Naive B cell (primary cell): ENCODE data around the gene TAF5L. TPM values are rescaled to one million over a fixed set of nuclear protein-coding genes. Genes with fewer than 3 reads are reported as not detected.

Experiments used
- ATAC-seq, 2 donors: fragments of 150-1000 bp; cut with Tn5 transposase; 2 replicates each; pipeline ENCODE4 v1.10.0; 2021; ENCODE audit warnings: low read depth in 2 of 2, mild to moderate bottlenecking in 2 of 2, moderate library complexity in 2 of 2
- DNase-seq: peaks from one replicate; pipeline ENCODE4 v3.0.0; 2022
- H3K27ac Mint-ChIP-seq, 6 donors: one replicate each; pipeline ENCODE4 v1.8.0; 2020 to 2022; ENCODE audit warnings: mild to moderate bottlenecking in 6 of 6, mixed read lengths in 6 of 6, moderate library complexity in 5 of 6, inconsistent platforms in 2 of 6
- H3K27me3 Mint-ChIP-seq, 3 donors: one replicate each; pipeline ENCODE4 v1.8.0; 2021 to 2022; ENCODE audit warnings: mixed read lengths in 3 of 3, mild to moderate bottlenecking in 1 of 3
- H3K36me3 Mint-ChIP-seq, 2 donors: one replicate each; pipeline ENCODE4 v1.8.0; 2020 to 2022; ENCODE audit warnings: mixed read lengths in 2 of 2, inconsistent platforms in 1 of 2, mild to moderate bottlenecking in 1 of 2
- H3K4me1 Mint-ChIP-seq, 3 donors: one replicate each; pipeline ENCODE4 v1.8.0; 2020 to 2022; ENCODE audit warnings: mixed read lengths in 3 of 3, inconsistent platforms in 1 of 3, mild to moderate bottlenecking in 1 of 3, moderate library complexity in 1 of 3
- H3K4me3 Mint-ChIP-seq, 8 donors: one replicate each; pipeline ENCODE4 v1.8.0; 2020 to 2022; ENCODE audit warnings: mild to moderate bottlenecking in 8 of 8, mixed read lengths in 8 of 8, moderate library complexity in 8 of 8, inconsistent platforms in 2 of 8
- H3K9me3 Mint-ChIP-seq, 7 donors: one replicate each; pipeline ENCODE4 v1.8.0; 2020 to 2022; ENCODE audit warnings: mixed read lengths in 7 of 7, mild to moderate bottlenecking in 5 of 7, inconsistent platforms in 2 of 7, moderate library complexity in 1 of 7
- polyA plus RNA-seq, 6 donors: library from polyadenylated mRNA; unstranded; fragments of 300-500 nt; fragmentation: Illumina TruSeq; gene quantifications; one replicate each; pipeline ENCODE4 v1.2.3, GENCODE V29; 2021; ENCODE audit warnings: low read depth in 6 of 6

TAF5L gene
- polyA plus RNA-seq, 6 donors from 2014 or later = 4.5 to 7.8 (median 5.1) TPM

DNA sequence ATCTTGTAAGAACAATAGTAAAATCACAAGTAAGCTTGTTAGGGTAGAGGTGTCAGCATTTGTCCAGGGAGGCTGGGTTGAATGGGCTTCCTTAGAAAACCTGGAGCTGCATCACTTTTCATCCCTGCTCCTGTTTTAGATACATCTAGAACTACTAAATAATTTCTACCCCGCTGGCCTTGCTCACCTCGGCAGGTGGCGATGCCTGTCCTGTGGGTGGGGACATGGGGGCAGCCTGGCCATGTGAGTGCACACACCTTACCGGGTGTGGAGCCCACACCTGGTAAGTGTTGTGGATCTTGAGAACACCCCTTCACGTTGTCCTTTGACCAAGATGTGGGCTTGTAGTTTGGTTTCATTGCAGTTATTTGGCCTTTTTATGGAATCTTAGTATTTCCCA lies 29.9 kb upstream of the TAF5L start:
- Mint-ChIP-seq H3K27ac (no peak overlapping the region), H3K36me3 (peaks cover 9 to 29% of the 10 kb centered on the region in 2 donors), H3K4me1 (no peaks in the 10 kb centered on the region), H3K9me3 (no peaks in the 10 kb centered on the region), H3K4me3 (no peak overlapping the region), H3K27me3 (no peaks in the 10 kb centered on the region)
- DNase-seq = no peak
- ATAC-seq = no peak

DNA sequence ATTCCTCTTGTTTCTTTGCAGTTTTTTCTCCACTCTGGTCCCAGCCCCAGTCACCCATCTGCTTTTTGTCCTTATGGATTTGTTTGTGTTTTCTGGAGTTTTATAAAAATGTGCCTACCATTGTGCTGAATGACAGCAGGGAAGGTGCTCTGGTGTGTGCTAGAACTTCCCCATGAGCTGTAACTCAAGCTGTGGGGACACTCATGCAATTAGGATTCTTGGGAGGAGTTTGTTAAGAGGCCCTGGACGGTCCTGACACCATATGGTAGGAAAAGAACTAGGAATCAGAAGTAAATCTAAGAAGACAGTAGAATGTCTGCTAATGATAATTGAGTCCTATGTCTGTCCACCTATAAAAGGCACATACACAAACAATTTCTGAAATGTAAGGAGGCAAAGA lies 27.5 kb upstream of the TAF5L start:
- Mint-ChIP-seq H3K4me3 (no peak overlapping the region), H3K27ac (no peak overlapping the region), H3K4me1 (no peaks in the 10 kb centered on the region), H3K27me3 (no peaks in the 10 kb centered on the region), H3K9me3 (no peaks in the 10 kb centered on the region), H3K36me3 (peaks cover 0 to 30% of the 10 kb centered on the region in 2 donors)
- DNase-seq = no peak
- no peak for ATAC-seq

DNA sequence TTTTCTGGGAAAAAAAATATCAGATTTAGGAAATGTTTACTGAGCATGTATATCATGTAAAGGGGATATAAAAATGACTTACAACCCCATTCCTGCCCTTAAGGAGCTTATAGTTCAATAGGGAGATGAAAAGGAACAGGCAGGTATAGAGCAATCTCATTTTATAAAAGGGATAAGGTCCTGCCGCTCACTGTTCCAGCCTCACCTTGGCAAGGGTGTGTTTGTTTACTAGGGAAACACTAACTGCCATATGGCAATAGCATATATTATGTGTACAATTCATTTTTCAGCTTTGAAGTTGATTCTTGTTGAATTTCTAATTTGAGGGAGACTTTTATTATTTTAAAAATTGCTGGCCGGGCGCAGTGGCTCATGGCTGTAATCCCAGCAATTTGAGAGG lies 25.6 kb upstream of the TAF5L start:
- ATAC-seq (no peak), DNase-seq (no peak)
- H3K4me3 Mint-ChIP-seq = no peak overlapping the region
- H3K9me3 Mint-ChIP-seq = no peaks in the 10 kb centered on the region
- H3K4me1 Mint-ChIP-seq = no peaks in the 10 kb centered on the region
- no peak overlapping the region for H3K27ac Mint-ChIP-seq
- no peaks in the 10 kb centered on the region for H3K27me3 Mint-ChIP-seq
- peaks cover 0 to 30% of the 10 kb centered on the region in 2 donors for H3K36me3 Mint-ChIP-seq

DNA sequence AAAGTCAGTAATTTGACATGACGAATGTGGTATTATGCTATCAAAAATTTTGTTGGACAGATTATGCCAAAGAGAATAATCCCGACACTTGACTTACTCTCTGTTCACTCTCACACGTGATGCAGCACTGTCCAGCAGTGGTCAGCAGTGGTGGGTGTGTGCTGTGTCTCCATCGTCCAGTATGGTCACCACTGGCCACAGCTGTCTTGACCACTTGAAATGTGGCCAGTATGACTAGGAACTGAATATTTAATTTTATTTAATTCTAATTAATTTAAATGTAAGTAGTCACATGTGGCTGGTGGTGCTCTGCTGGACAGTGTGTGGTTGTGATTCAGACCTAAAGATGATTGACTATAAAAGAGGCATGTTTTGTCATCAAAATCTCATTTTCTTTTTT lies 24.1 kb upstream of the TAF5L start:
- ATAC-seq = no peak
- Mint-ChIP-seq H3K36me3 (peaks cover 14 to 39% of the 10 kb centered on the region in 2 donors), H3K27me3 (no peaks in the 10 kb centered on the region), H3K4me3 (no peak overlapping the region), H3K4me1 (peaks cover 0 to 5% (median 5%) of the 10 kb centered on the region in 3 donors), H3K27ac (no peak overlapping the region), H3K9me3 (no peaks in the 10 kb centered on the region)
- DNase-seq = no peak

DNA sequence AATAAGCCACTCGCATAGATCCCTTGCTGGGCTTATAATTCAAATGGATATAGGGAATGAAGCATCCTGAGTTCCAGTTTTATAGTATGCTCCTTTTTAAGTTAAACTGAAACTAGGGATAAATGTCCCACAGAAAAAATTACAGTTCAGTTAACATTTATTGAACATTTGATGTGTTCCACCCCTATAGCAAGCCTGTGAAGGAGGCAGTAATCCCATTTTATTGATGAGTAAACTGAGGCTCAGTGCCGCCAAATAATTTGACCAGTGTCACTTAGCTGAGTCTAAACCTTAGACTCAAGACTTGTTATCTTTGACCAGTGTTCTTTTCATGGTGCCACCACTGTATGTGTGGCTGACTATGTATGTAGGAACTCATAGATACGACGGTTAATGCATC lies 22.5 kb upstream of the TAF5L start:
- Mint-ChIP-seq H3K9me3 (no peaks in the 10 kb centered on the region), H3K4me1 (peaks cover 10 to 18% (median 13%) of the 10 kb centered on the region in 3 donors), H3K36me3 (peaks cover 23 to 27% of the 10 kb centered on the region in 2 donors), H3K27ac (no peak overlapping the region), H3K27me3 (no peaks in the 10 kb centered on the region), H3K4me3 (no peak overlapping the region)
- no peak for DNase-seq
- no peak for ATAC-seq

DNA sequence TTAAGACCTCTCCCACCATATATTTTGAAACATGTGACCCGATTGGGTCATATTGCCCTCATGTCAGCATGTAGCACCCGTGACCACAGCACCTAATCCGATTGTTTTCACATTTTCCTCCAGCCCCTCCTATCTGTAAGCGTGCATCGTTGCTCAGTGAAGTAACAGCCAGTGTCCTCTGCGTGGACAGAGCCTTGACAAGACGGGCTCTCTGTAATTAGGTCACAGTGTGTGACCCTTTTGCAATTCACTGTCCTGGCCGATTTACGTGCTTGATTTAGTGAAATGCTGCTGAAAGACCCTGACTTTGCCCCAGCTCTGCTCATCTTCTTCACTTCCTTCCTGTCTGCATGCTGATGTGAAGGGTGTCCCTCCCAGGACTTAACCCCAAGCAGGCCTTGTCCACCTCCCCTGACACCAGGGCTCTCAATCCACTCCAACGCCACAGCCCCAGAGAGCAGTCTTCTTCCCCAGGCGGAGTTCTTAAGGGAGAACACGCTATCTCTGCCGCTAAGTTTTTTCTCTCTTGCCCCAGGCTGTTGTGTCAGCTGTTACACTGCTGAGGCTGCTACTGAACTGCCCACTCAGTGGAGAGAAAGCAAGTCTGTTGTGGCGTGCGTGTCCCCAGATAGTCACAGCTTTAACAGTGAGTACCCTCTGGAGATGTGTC lies 19.5 kb upstream of the TAF5L start:
- Mint-ChIP-seq H3K36me3 (peaks cover 20 to 23% of the 10 kb centered on the region in 2 donors), H3K4me1 (peaks cover 13 to 27% (median 19%) of the 10 kb centered on the region in 3 donors), H3K9me3 (no peaks in the 10 kb centered on the region), H3K27ac (peak overlapping the region in 2 of 6 donors; percentile 43 to 45), H3K27me3 (no peaks in the 10 kb centered on the region), H3K4me3 (no peak overlapping the region)
- no peak for DNase-seq
- no peak for ATAC-seq

DNA sequence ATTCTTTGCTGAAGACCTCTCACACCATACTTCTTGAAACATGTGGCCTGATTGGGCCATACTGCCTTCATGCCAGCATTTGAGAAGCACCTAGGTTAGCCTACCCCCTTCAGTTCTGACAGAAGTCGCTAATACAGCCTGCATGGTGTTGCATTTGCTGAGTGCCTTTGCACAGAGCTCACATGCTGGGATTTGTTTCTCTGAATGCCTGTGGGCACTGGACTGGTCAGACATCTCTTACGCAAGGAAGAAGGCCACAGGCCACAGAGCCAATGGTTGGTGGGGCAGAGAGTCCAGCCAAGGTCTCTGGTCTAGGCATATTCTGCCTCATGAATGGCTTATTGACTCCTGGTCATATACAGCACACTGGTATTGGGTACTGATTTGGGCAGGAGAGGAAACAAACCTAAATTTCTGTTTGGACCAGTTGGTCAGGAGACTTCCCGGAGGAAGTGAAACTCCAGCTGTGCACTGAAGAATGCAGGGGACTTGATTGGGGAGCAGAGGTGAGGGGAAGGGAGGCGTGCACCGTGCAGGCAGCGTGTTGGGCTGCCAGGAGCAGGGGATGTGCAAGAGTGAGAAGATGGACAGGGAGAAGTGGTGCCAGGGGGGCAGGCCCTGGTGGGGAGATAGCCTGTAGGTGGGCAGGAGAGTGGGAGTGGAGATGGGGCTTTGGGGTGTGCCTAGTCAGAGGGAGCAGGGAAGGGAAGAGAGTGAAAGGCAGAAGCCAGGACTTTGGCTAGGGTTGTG lies 18.2 kb upstream of the TAF5L start:
- DNase-seq = no peak
- peaks cover 16 to 23% of the 10 kb centered on the region in 2 donors for H3K36me3 Mint-ChIP-seq
- no peaks in the 10 kb centered on the region for H3K9me3 Mint-ChIP-seq
- H3K4me1 Mint-ChIP-seq = peaks cover 13 to 29% (median 19%) of the 10 kb centered on the region in 3 donors
- peak overlapping the region in 3 of 8 donors; percentile 4 to 62 (median 36) for H3K4me3 Mint-ChIP-seq
- H3K27ac Mint-ChIP-seq = peak overlapping the region in 5 of 6 donors; percentile 20 to 88 (median 79)
- ATAC-seq = peak; percentile 30 to 55
- no peaks in the 10 kb centered on the region for H3K27me3 Mint-ChIP-seq

DNA sequence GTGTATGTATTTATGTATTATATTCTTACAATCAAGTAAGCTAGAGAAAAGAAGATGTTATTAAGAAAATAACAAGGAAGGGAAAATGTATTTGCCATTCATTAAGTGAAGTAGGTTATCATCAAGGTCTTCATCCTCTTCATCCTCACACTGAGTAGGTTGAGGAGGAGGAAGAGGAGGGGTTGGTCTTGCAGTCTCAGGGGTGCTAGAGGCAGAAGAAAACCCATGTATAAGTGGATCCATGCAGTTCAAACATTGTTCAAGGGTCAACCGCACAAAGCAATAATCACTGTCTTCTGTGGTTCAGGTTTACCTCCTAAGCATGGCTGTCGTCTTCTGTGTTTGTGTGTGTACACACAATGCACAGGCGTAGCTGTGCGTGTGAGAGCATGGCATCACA lies 17.0 kb upstream of the TAF5L start:
- Mint-ChIP-seq H3K27me3 (no peaks in the 10 kb centered on the region), H3K4me1 (peaks cover 13 to 29% (median 19%) of the 10 kb centered on the region in 3 donors), H3K4me3 (no peak overlapping the region), H3K9me3 (no peaks in the 10 kb centered on the region), H3K27ac (peak overlapping the region in 2 of 6 donors; percentile 49 to 52), H3K36me3 (peaks cover 14 to 23% of the 10 kb centered on the region in 2 donors)
- DNase-seq (no peak), ATAC-seq (no peak)

DNA sequence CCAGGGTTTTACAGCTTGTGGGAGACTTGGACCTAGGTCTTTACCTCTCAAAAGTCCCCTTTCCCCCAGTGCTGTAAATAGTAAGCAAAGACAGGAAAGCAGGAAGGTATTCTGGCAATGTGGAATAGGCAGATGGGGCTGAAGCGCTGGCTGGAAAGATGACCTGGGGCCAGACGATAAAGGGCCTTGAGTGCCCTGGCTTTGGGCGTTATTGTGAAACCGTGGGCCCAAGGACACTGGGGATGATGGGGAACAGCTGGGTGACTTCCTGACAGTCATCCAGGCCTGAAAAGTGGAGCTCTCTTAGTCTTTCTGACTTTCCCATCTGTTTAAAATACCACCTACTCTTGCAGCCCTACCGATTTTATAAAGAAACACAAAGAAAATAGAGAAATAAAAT lies 16.5 kb upstream of the TAF5L start:
- Mint-ChIP-seq H3K36me3 (peaks cover 12 to 23% of the 10 kb centered on the region in 2 donors), H3K4me1 (peaks cover 13 to 29% (median 19%) of the 10 kb centered on the region in 3 donors), H3K27me3 (no peaks in the 10 kb centered on the region), H3K4me3 (no peak overlapping the region), H3K9me3 (no peaks in the 10 kb centered on the region), H3K27ac (peak overlapping the region in 2 of 6 donors; percentile 18 to 22)
- ATAC-seq = no peak
- no peak for DNase-seq

DNA sequence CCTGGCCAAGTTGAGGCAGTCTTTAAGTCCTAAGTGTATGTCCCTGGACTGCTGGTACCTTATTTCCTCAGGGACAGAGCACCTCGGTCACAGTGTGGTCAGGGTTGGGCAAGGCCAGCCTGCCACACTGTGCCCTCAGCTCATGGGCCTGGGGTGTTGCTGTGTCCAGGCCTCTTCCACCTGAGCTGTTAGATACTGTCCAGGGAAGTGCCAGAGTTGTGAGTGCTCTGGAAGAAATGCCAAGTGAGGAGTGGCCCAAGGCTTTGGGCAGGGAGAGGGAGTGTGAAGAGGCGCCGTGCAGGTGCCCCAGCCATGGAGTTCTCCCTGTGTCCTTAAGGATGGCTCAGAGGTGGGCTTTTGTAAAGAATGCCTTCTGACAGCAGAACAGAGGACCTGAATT lies 15.4 kb upstream of the TAF5L start:
- Mint-ChIP-seq H3K4me3 (peak overlapping the region in 1 of 8 donors; percentile 42), H3K9me3 (no peaks in the 10 kb centered on the region), H3K36me3 (peaks cover 9 to 22% of the 10 kb centered on the region in 2 donors), H3K27ac (no peak overlapping the region), H3K4me1 (peaks cover 16 to 32% (median 19%) of the 10 kb centered on the region in 3 donors), H3K27me3 (no peaks in the 10 kb centered on the region)
- DNase-seq (no peak), ATAC-seq (no peak)

DNA sequence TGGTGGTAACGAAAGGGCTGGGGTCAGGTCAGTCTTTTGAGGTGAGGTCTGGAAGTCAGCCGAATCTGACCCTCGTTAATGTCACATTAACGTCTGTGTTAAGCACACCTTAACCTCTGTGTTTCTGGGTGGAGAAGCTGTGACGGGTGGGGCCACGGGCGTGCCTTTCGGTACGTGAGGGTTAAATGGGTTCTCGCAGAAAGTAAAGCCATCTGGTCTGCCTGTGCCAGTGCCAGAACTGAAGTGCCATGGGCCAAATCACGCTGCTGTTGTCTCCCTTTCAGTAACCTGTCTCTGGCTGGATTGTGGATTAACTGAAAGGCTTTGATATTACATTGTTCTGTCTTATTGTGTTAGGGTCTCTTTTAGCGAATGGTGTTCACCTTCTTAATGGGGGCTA lies 14.5 kb upstream of the TAF5L start:
- H3K36me3 Mint-ChIP-seq = peaks cover 3 to 14% of the 10 kb centered on the region in 2 donors
- ATAC-seq = no peak
- no peak for DNase-seq
- no peaks in the 10 kb centered on the region for H3K9me3 Mint-ChIP-seq
- H3K4me1 Mint-ChIP-seq = peaks cover 14 to 31% (median 19%) of the 10 kb centered on the region in 3 donors
- no peaks in the 10 kb centered on the region for H3K27me3 Mint-ChIP-seq
- no peak overlapping the region for H3K4me3 Mint-ChIP-seq
- no peak overlapping the region for H3K27ac Mint-ChIP-seq

DNA sequence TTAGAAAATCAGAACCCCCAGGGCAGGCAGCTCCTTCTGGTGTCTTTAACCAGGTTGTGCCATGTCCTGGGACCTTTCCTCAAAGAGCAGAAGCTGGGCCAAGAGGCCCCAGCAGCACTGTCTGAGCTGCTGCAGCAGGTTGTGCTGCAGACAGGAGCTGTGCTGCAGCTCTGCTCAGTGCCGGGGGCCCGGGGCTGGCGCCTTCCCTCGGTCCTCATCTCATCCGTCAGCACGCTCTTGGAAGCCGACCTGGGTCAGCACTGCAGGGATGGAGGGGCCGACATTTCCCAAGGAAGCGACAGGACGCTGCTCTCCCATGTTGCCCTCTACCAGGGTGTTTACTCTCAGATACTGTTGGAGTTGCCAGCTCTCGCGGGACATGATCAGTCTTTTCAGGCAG lies 11.8 kb upstream of the TAF5L start:
- no peaks in the 10 kb centered on the region for H3K9me3 Mint-ChIP-seq
- H3K4me3 Mint-ChIP-seq = no peak overlapping the region
- peak overlapping the region in 1 of 6 donors; percentile 78 for H3K27ac Mint-ChIP-seq
- H3K36me3 Mint-ChIP-seq = peaks cover 0 to 4% of the 10 kb centered on the region in 2 donors
- H3K4me1 Mint-ChIP-seq = peaks cover 3 to 11% (median 9%) of the 10 kb centered on the region in 3 donors
- DNase-seq = no peak
- no peak for ATAC-seq
- no peaks in the 10 kb centered on the region for H3K27me3 Mint-ChIP-seq

DNA sequence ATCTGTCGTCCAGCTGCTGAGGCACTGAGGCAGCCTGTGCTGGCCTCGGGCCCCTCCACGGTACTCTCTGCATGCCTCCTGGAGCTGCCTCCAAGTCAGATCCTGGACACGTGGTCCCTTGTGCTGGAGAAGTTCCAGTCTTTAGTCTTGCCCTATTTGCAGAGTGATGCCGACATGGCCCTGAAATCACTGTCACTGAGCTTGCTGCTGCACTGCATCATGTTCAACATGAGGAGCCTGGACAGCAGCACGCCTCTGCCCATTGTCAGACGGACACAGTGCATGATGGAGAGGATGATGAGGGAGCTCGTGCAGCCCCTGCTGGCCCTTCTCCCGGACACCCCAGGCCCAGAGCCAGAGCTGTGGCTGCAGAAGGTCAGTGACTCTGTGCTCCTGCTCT lies 10.1 kb upstream of the TAF5L start:
- Mint-ChIP-seq H3K4me1 (peaks cover 4 to 9% (median 8%) of the 10 kb centered on the region in 3 donors), H3K9me3 (no peaks in the 10 kb centered on the region), H3K36me3 (peaks cover 0 to 11% of the 10 kb centered on the region in 2 donors), H3K27me3 (no peaks in the 10 kb centered on the region), H3K27ac (no peak overlapping the region), H3K4me3 (no peak overlapping the region)
- no peak for DNase-seq
- no peak for ATAC-seq

DNA sequence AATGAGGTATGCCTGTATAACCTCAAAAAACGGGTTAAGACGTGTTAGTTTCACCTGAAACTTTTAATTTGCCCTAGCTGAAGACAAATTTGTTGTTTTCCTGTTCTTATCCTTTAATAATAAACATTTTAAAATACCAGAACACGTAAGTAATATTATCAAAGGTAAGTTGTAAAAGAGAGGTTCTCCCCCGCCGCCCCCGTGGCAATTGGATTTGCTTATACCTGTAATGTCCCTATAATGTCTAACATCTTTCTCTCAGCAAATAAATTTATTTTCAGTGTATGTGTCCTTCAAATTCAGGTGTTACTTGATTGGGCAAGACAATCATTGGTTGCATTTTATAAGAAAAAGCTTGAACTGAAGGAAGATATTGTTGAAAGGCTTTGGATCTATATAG lies 6.0 kb upstream of the TAF5L start:
- peaks cover 0 to 11% of the 10 kb centered on the region in 2 donors for H3K36me3 Mint-ChIP-seq

More for the DNA sequence above, 6.0 kb upstream of the TAF5L start:
- Mint-ChIP-seq H3K9me3 (no peaks in the 10 kb centered on the region), H3K27ac (peak overlapping the region in 1 of 6 donors; percentile 1), H3K4me3 (no peak overlapping the region), H3K27me3 (no peaks in the 10 kb centered on the region), H3K4me1 (peaks cover 11 to 23% (median 15%) of the 10 kb centered on the region in 3 donors)
- ATAC-seq (no peak), DNase-seq (no peak)
